ENCODE results near the gene NEDD4.

The NEDD4 gene

DNA sequence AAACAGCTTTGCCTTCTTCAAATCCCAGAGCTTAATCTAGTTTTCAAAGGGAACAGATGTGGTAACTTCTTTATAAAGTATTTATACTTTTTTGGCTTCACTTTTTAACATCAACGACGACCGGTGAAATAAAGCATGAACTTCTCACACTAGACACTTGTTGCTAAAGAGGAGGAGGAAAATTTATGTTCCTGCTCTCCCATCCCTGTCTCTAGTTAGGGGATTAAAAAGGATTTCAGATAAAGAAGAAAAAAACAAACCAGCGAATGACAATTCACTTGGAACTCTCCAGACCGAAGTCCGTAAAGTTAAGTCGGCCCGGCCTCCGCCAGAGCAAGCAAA lies 672 bp downstream of the NEDD4 start:
- Histone ChIP-seq H4K12ac (ENCODE audit: low read depth, low read length) (peak overlapping the region; percentile 91), H2AK5ac (ENCODE audit: low read length) (no peak overlapping the region), H2BK120ac (ENCODE audit: insufficient read depth, low read length, poor library complexity) (no peak overlapping the region), H3K79me1 (ENCODE audit: low read length) (peaks cover 8% of the 10 kb centered on the region), H2AFZ (ENCODE audit: insufficient read depth, low read length, poor library complexity) (peak overlapping the region; percentile 96), H3K18ac (ENCODE audit: low read length) (peak overlapping the region; percentile 85), H3K36me3 (ENCODE audit: control insufficient read depth in 1 of 2, insufficient read depth in 2 of 2, low read length in 2 of 2) (peaks cover 0 to 2% of the 10 kb centered on the region in 2 experiments), H3K23ac (ENCODE audit: low read length) (no peak overlapping the region), H2BK5ac (ENCODE audit: low read depth, low read length, poor library complexity) (peak overlapping the region; percentile 91), H3K9me3 (ENCODE audit: insufficient read depth, low read depth, low read length) (no peaks in the 10 kb centered on the region), H4K8ac (ENCODE audit: low read depth, low read length) (peak overlapping the region; percentile 88), H2BK12ac (ENCODE audit: low read length) (no peak overlapping the region), H3K79me2 (ENCODE audit: control insufficient read depth, insufficient read depth, low read length, poor library complexity) (peaks cover 5% of the 10 kb centered on the region), H3K14ac (ENCODE audit: low read length) (peak overlapping the region; percentile 77), H3K27me3 (ENCODE audit: insufficient read depth, low read length) (no peaks in the 10 kb centered on the region), H4K91ac (ENCODE audit: low read depth, low read length) (peak overlapping the region; percentile 96), H3K4ac (ENCODE audit: low read depth, low read length) (no peak overlapping the region), H3K4me2 (ENCODE audit: low read length) (peak overlapping the region; percentile 77), H3K27ac (ENCODE audit: low read depth, low read length) (no peak overlapping the region), H3K4me3 (ENCODE audit: low read depth, low read length) (peak overlapping the region; percentile 84), H3K9ac (ENCODE audit: low read length) (peak overlapping the region; percentile 37), H3K4me1 (ENCODE audit: control insufficient read depth in 1 of 2, insufficient read depth in 2 of 2, low read length in 2 of 2) (no peaks in the 10 kb centered on the region)
- no CpG with 5 or more reads among the region's 9 CpGs for WGBS (ENCODE audit: extremely low coverage, insufficient coverage, insufficient read length)
- no peak for DNase-seq

DNA sequence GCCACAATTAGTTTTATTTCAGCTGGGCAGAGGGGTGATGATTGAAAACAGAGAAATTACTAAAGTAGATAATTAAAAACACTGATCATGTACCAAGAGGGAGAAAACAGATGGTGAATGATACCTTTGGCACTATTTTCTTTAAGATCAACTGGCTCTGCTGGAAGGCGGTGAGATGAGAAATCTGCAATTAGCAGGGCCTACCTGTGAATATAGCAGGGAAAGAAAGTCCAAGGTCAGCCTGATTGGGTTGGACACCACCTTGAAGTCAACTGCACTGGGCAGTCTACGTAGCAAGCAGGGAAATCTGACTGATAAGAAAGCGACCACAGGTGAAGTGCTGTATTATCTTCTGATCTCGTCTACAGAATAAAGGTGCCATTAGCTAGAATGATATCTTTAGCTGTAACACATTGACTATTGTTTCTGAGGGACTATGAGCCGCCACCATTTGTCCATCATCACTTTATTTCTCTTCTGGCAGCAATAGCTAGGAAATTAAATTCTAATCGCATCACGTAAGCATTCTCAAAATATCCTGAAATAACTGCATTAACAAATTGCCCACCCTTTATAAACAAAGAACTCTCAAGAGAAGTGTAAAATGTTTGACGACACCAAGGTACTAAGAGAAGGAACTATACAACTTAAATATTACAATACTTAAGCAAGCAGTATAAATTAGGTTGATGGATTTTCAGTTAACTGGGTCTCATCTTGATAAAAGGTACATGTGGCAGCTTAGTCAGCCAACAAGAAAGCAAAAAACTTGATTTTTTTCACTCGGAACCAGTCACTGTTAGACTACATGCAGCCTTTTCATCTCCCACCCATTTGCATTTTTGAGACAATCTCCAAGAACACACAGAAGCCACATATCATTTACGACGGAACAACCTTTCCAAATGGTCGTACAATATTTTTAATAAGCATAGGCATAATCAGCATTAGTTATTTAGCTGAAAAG lies 1.3 kb downstream of the NEDD4 start:
- peaks cover 5% of the 10 kb centered on the region for H3K79me2 ChIP-seq (ENCODE audit: control insufficient read depth, insufficient read depth, low read length, poor library complexity)
- no peaks in the 10 kb centered on the region for H3K9me3 ChIP-seq (ENCODE audit: insufficient read depth, low read depth, low read length)
- H4K91ac ChIP-seq (ENCODE audit: low read depth, low read length) = no peak overlapping the region
- no peaks in the 10 kb centered on the region for H3K4me1 ChIP-seq (ENCODE audit: control insufficient read depth in 1 of 2, insufficient read depth in 2 of 2, low read length in 2 of 2)
- H2BK120ac ChIP-seq (ENCODE audit: insufficient read depth, low read length, poor library complexity) = no peak overlapping the region
- H2BK12ac ChIP-seq (ENCODE audit: low read length) = no peak overlapping the region
- no peak overlapping the region for H2AFZ ChIP-seq (ENCODE audit: insufficient read depth, low read length, poor library complexity)
- H3K4me3 ChIP-seq (ENCODE audit: low read depth, low read length) = no peak overlapping the region
- no peak overlapping the region for H2AK5ac ChIP-seq (ENCODE audit: low read length)
- H3K79me1 ChIP-seq (ENCODE audit: low read length) = peaks cover 8% of the 10 kb centered on the region
- H4K12ac ChIP-seq (ENCODE audit: low read depth, low read length) = no peak overlapping the region
- H3K14ac ChIP-seq (ENCODE audit: low read length) = no peak overlapping the region
- WGBS (ENCODE audit: extremely low coverage, insufficient coverage, insufficient read length) = no CpG with 5 or more reads among the region's 12 CpGs
- peak overlapping the region; percentile 31 for H3K4me2 ChIP-seq (ENCODE audit: low read length)
- no peak overlapping the region for H4K8ac ChIP-seq (ENCODE audit: low read depth, low read length)
- no peak overlapping the region for H3K18ac ChIP-seq (ENCODE audit: low read length)
- no peaks in the 10 kb centered on the region for H3K27me3 ChIP-seq (ENCODE audit: insufficient read depth, low read length)
- DNase-seq = no peak
- H3K4ac ChIP-seq (ENCODE audit: low read depth, low read length) = no peak overlapping the region
- H2BK5ac ChIP-seq (ENCODE audit: low read depth, low read length, poor library complexity) = no peak overlapping the region
- no peak overlapping the region for H3K23ac ChIP-seq (ENCODE audit: low read length)
- peaks cover 0 to 2% of the 10 kb centered on the region in 2 experiments for H3K36me3 ChIP-seq (ENCODE audit: control insufficient read depth in 1 of 2, insufficient read depth in 2 of 2, low read length in 2 of 2)
- no peak overlapping the region for H3K27ac ChIP-seq (ENCODE audit: low read depth, low read length)
- H3K9ac ChIP-seq (ENCODE audit: low read length) = no peak overlapping the region

DNA sequence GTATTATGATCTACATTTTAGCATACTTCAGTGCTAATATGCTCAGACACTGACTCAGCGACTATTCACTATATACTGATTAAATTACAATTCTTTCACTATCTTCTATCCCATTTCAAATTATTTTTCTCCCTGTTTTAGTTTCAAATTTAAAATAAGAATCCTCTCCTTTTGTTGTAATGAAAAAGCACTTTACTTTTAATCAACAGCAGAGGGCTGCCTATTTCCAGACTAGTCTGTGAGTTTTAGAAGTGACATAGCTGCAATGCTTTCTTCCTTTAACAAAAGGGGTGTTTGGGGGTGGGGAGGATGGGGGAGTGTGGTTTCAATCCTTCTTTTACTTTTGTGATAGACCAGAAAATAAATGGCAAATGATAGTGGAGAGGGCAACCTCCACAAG lies 2.4 kb downstream of the NEDD4 start:
- no peaks in the 10 kb centered on the region for H3K27me3 ChIP-seq (ENCODE audit: insufficient read depth, low read length)
- H3K18ac ChIP-seq (ENCODE audit: low read length) = no peak overlapping the region
- no peak overlapping the region for H3K27ac ChIP-seq (ENCODE audit: low read depth, low read length)
- peaks cover 0 to 2% of the 10 kb centered on the region in 2 experiments for H3K36me3 ChIP-seq (ENCODE audit: control insufficient read depth in 1 of 2, insufficient read depth in 2 of 2, low read length in 2 of 2)
- no peak overlapping the region for H3K4ac ChIP-seq (ENCODE audit: low read depth, low read length)
- no peak overlapping the region for H3K4me2 ChIP-seq (ENCODE audit: low read length)
- no peak overlapping the region for H3K9ac ChIP-seq (ENCODE audit: low read length)
- no peaks in the 10 kb centered on the region for H3K4me1 ChIP-seq (ENCODE audit: control insufficient read depth in 1 of 2, insufficient read depth in 2 of 2, low read length in 2 of 2)
- no peak overlapping the region for H2BK120ac ChIP-seq (ENCODE audit: insufficient read depth, low read length, poor library complexity)
- H2BK12ac ChIP-seq (ENCODE audit: low read length) = no peak overlapping the region
- H4K91ac ChIP-seq (ENCODE audit: low read depth, low read length) = no peak overlapping the region
- no CpG with 5 or more reads among the region's 1 CpG for WGBS (ENCODE audit: extremely low coverage, insufficient coverage, insufficient read length)
- peaks cover 5% of the 10 kb centered on the region for H3K79me2 ChIP-seq (ENCODE audit: control insufficient read depth, insufficient read depth, low read length, poor library complexity)
- peaks cover 8% of the 10 kb centered on the region for H3K79me1 ChIP-seq (ENCODE audit: low read length)
- no peak overlapping the region for H3K14ac ChIP-seq (ENCODE audit: low read length)
- no peak overlapping the region for H3K4me3 ChIP-seq (ENCODE audit: low read depth, low read length)
- no peak overlapping the region for H2BK5ac ChIP-seq (ENCODE audit: low read depth, low read length, poor library complexity)
- no peak overlapping the region for H3K23ac ChIP-seq (ENCODE audit: low read length)
- H2AFZ ChIP-seq (ENCODE audit: insufficient read depth, low read length, poor library complexity) = no peak overlapping the region
- H3K9me3 ChIP-seq (ENCODE audit: insufficient read depth, low read depth, low read length) = no peaks in the 10 kb centered on the region
- no peak overlapping the region for H4K8ac ChIP-seq (ENCODE audit: low read depth, low read length)
- H2AK5ac ChIP-seq (ENCODE audit: low read length) = no peak overlapping the region
- H4K12ac ChIP-seq (ENCODE audit: low read depth, low read length) = no peak overlapping the region
- no peak for DNase-seq

DNA sequence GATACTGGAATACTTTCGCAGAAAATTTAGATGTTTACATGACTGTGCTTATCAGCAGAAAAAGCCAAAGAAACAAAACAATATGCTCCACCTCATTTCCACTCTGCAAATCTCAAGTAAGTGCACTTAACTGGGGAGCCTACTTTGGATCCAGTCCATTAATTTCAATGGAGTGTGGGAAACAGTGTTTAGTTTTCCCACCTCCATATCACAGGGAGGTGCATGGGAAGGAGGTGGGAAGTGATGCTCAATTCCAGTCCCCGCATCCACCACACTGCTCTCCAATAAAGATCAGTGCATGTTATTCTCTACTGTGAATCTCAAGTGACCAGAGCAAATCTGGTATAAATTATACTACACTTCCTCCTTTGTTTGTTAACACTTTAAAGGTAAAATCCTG lies 2.9 kb downstream of the NEDD4 start:
- Histone ChIP-seq H3K4me1 (ENCODE audit: control insufficient read depth in 1 of 2, insufficient read depth in 2 of 2, low read length in 2 of 2) (no peaks in the 10 kb centered on the region), H3K27me3 (ENCODE audit: insufficient read depth, low read length) (no peaks in the 10 kb centered on the region), H3K14ac (ENCODE audit: low read length) (no peak overlapping the region), H2AK5ac (ENCODE audit: low read length) (no peak overlapping the region), H2BK5ac (ENCODE audit: low read depth, low read length, poor library complexity) (no peak overlapping the region), H3K79me1 (ENCODE audit: low read length) (peaks cover 8% of the 10 kb centered on the region), H3K36me3 (ENCODE audit: control insufficient read depth in 1 of 2, insufficient read depth in 2 of 2, low read length in 2 of 2) (peaks cover 0 to 2% of the 10 kb centered on the region in 2 experiments), H3K4me3 (ENCODE audit: low read depth, low read length) (no peak overlapping the region), H2AFZ (ENCODE audit: insufficient read depth, low read length, poor library complexity) (no peak overlapping the region), H3K4me2 (ENCODE audit: low read length) (no peak overlapping the region), H3K18ac (ENCODE audit: low read length) (no peak overlapping the region), H2BK120ac (ENCODE audit: insufficient read depth, low read length, poor library complexity) (no peak overlapping the region), H3K9ac (ENCODE audit: low read length) (no peak overlapping the region), H4K91ac (ENCODE audit: low read depth, low read length) (no peak overlapping the region), H3K23ac (ENCODE audit: low read length) (no peak overlapping the region), H3K9me3 (ENCODE audit: insufficient read depth, low read depth, low read length) (no peaks in the 10 kb centered on the region), H2BK12ac (ENCODE audit: low read length) (no peak overlapping the region), H3K79me2 (ENCODE audit: control insufficient read depth, insufficient read depth, low read length, poor library complexity) (peaks cover 5% of the 10 kb centered on the region), H4K8ac (ENCODE audit: low read depth, low read length) (no peak overlapping the region), H3K27ac (ENCODE audit: low read depth, low read length) (no peak overlapping the region), H3K4ac (ENCODE audit: low read depth, low read length) (no peak overlapping the region), H4K12ac (ENCODE audit: low read depth, low read length) (no peak overlapping the region)
- WGBS (ENCODE audit: extremely low coverage, insufficient coverage, insufficient read length) = no CpG with 5 or more reads among the region's 2 CpGs
- no peak for DNase-seq
